LNCaP clone FGC (cell line): ENCODE measurements around the gene RABGAP1L.
A peak's percentile ranks its signal among the peaks of the same experiment; 100 is the strongest.

Source experiments
- DNase-seq: peaks from one replicate; pipeline ENCODE4 v3.0.0-alpha.2; 2011; ENCODE audit warnings: low read depth
- H3K4me3 ChIP-seq: 2 replicates; pipeline ENCODE4 v1.5.1; 2011; ENCODE audit warnings: mild to moderate bottlenecking, low read depth, low read length, control low read depth
- CTCF ChIP-seq: IDR thresholded peaks from 2 replicates; pipeline ENCODE4 v1.5.1; 2012; ENCODE audit warnings: mild to moderate bottlenecking; ENCODE audit not compliant: control insufficient read depth, insufficient read depth; ENCODE audit errors: extremely low read depth

Gene RABGAP1L

GRCh38 chr1:174224641-174225040 lies 65.3 kb downstream of the RABGAP1L start:
- no peak for TF ChIP-seq CTCF
- DNase-seq: no peak

GRCh38 chr1:174225499-174226204 lies 66.3 kb downstream of the RABGAP1L start:
- H3K4me3 ChIP-seq: no peak overlapping the region
- no peak for TF ChIP-seq CTCF
- no peak for DNase-seq

More at GRCh38 chr1:174224641-174225040, 65.3 kb downstream of the RABGAP1L start:
- H3K4me3 ChIP-seq: no peak overlapping the region

GRCh38 chr1:174230399-174230798 lies 71.1 kb downstream of the RABGAP1L start:
- no peak for TF ChIP-seq CTCF
- no peak for DNase-seq
- no peak overlapping the region for H3K4me3 ChIP-seq

- H3K4me3 ChIP-seq: no peak overlapping the region
- no peak for TF ChIP-seq CTCF
- no peak for DNase-seq
These were observed 73.4 kb downstream of the RABGAP1L start for GRCh38 chr1:174232761-174233160.

- peak; percentile 8 for DNase-seq
- peak overlapping the region; percentile 52 for H3K4me3 ChIP-seq
These were observed 79.7 kb downstream of the RABGAP1L start for GRCh38 chr1:174238845-174239501.

- H3K4me3 ChIP-seq: peak overlapping the region; percentile 52
- TF ChIP-seq CTCF: no peak
- peak; percentile 4 for DNase-seq
These were observed 80.2 kb downstream of the RABGAP1L start for GRCh38 chr1:174239541-174239940.

GRCh38 chr1:174242856-174243255 lies 83.5 kb downstream of the RABGAP1L start:
- no peak for TF ChIP-seq CTCF
- no peak for DNase-seq
- no peak overlapping the region for H3K4me3 ChIP-seq
